Measurements from ENCODE around the gene MBNL3. TPM values are rescaled to one million over a fixed set of nuclear protein-coding genes. Genes with fewer than 3 reads are reported as not detected.
"Not testable (repeated sequence)": the region's sequence is repeated elsewhere in the genome, so short reads cannot be mapped to it uniquely, and the experiment has no call there.

The MBNL3 gene
- total RNA-seq, 6 donors from 2014 or later: 4.1 to 23.3 (median 17.4) TPM

DNA sequence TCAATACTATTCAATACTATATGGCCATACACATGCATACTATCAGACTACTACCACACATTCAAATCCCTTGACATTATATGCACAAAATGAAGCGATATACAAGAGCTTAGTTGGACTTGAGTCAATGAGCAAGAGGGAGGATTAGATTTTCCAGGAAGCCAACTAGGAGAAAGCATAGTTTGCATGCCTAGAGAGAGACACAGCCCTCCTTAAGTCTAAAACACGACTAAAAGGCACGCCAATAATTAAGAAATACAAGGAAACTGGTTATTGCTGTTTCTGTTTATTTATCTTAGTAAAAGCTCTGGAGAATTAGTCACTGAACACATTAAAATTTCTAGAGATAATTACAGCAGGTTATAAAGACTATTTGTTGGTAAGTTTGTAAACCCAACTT lies 21.8 kb downstream of the MBNL3 start:
- H3K27ac ChIP-seq: no peak overlapping the region
- no peaks in the 10 kb centered on the region for H3K4me1 ChIP-seq
- H3K4me3 ChIP-seq: no peak overlapping the region
- H3K9me3 ChIP-seq: peaks cover 0 to 4% (median 0%) of the 10 kb centered on the region in 4 donors
- ATAC-seq (ENCODE audit: low FRiP score in 2 of 2): no peak
- TF ChIP-seq POLR2A (IDR thresholded peaks at IDR 0.05): no peak
- TF ChIP-seq POLR2AphosphoS5 (IDR thresholded peaks at IDR 0.05): no peak
- TF ChIP-seq EP300 (IDR thresholded peaks at IDR 0.05): no peak
- TF ChIP-seq, protein P1, sequence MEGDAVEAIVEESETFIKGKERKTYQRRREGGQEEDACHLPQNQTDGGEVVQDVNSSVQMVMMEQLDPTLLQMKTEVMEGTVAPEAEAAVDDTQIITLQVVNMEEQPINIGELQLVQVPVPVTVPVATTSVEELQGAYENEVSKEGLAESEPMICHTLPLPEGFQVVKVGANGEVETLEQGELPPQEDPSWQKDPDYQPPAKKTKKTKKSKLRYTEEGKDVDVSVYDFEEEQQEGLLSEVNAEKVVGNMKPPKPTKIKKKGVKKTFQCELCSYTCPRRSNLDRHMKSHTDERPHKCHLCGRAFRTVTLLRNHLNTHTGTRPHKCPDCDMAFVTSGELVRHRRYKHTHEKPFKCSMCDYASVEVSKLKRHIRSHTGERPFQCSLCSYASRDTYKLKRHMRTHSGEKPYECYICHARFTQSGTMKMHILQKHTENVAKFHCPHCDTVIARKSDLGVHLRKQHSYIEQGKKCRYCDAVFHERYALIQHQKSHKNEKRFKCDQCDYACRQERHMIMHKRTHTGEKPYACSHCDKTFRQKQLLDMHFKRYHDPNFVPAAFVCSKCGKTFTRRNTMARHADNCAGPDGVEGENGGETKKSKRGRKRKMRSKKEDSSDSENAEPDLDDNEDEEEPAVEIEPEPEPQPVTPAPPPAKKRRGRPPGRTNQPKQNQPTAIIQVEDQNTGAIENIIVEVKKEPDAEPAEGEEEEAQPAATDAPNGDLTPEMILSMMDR (IDR thresholded peaks at IDR 0.05): no peak
- DNase-seq: no peak
- H3K36me3 ChIP-seq: no peaks in the 10 kb centered on the region
- 32 to 48% methylated on average over 3 of the region's 3 CpGs for WGBS, 2 donors
- no peaks in the 10 kb centered on the region for H3K27me3 ChIP-seq

DNA sequence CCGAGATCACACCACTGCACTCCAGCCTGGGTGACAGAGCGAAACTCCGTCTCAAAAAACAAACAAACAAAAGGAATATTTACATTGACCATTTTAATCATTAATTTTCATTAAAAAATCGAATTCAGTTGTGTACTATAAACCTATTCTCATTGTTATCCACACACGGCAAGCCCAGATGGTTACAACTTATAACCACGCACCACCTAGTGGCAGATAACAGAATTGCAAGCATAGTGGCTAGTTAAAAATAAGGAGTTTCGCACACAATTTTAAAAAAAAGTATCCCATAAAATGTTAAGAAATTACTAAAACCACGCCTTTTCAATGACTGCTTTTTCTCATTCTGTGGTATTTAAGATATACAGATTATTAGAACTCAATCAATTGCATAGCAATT lies 25.4 kb downstream of the MBNL3 start:
- DNase-seq (no peak), ATAC-seq (ENCODE audit: low FRiP score in 2 of 2) (no peak)
- Histone ChIP-seq H3K27ac (no peak overlapping the region), H3K36me3 (no peaks in the 10 kb centered on the region), H3K4me3 (no peak overlapping the region), H3K4me1 (no peaks in the 10 kb centered on the region), H3K27me3 (no peaks in the 10 kb centered on the region), H3K9me3 (peaks cover 0 to 4% (median 0%) of the 10 kb centered on the region in 4 donors)
- TF ChIP-seq, protein P1 (IDR thresholded peaks at IDR 0.05): peak; percentile 19 to 61 (median 30)
- no peak for TF ChIP-seq POLR2AphosphoS5 (IDR thresholded peaks at IDR 0.05)
- 54 to 75% methylated on average over 8 of the region's 8 CpGs for WGBS, 2 donors

DNA sequence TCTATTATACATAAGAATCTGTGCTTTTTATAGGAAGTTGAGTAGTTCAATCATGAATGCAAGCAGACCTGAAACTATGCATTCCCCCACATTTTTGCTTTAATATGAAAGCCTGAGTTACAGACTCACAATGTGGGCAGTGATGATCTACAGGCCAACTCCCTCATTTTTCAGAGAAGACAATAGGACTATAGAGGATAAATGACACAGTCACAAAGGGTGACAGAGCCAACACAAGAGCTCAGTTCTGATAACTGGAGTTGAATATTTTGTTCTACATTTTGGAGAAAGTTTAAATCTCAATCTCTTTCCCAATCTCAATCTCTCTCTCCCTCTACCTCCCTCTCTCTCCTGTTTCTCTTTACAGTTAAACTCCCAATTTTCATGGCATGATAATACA lies 27.0 kb downstream of the MBNL3 start:
- Histone ChIP-seq H3K9me3 (peaks cover 0 to 4% (median 0%) of the 10 kb centered on the region in 4 donors), H3K36me3 (no peaks in the 10 kb centered on the region), H3K4me1 (no peaks in the 10 kb centered on the region), H3K27ac (no peak overlapping the region), H3K4me3 (no peak overlapping the region), H3K27me3 (no peaks in the 10 kb centered on the region)
- DNase-seq: no peak
- no peak for ATAC-seq (ENCODE audit: low FRiP score in 2 of 2)
- TF ChIP-seq, protein P1 (IDR thresholded peaks at IDR 0.05): no peak
- no peak for TF ChIP-seq EP300 (IDR thresholded peaks at IDR 0.05)
- TF ChIP-seq POLR2A (IDR thresholded peaks at IDR 0.05): no peak
- no peak for TF ChIP-seq POLR2AphosphoS5 (IDR thresholded peaks at IDR 0.05)

DNA sequence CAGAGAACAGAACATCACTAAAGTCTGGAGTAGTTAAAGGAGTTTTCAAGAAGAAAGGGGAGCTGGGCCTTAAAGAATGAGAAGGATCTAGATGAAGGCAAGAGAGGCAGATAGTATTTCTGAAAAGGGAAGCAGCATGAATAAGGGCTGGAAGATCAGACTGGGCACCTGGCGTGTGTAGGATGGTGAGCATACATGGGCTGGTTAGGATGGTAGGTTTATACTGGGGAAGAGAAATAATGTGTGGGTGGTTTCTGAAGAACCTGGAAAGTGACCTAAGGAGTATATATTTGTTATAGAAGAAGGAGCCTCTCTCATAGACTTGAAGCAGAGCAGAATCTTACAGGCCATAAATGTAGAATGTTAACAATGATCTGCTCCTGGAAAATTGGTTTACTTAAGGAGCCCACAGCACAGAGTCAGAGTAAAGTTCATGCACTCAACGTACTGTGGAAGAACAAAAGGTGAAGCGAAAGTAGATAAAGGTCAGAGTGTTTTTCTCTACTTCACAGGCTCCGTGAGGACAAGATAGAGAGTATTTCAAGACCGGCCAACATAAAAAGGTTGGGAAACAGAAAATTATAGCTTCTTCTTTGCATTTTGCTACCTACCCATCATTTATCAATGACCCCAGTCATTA lies 35.8 kb downstream of the MBNL3 start:
- Histone ChIP-seq H3K4me3 (no peak overlapping the region), H3K27me3 (no peaks in the 10 kb centered on the region), H3K27ac (no peak overlapping the region), H3K9me3 (no peaks in the 10 kb centered on the region), H3K36me3 (no peaks in the 10 kb centered on the region), H3K4me1 (no peaks in the 10 kb centered on the region)
- DNase-seq (no peak), ATAC-seq (ENCODE audit: low FRiP score in 2 of 2) (no peak)
- no peak for TF ChIP-seq EP300 (IDR thresholded peaks at IDR 0.05)
- TF ChIP-seq POLR2AphosphoS5 (IDR thresholded peaks at IDR 0.05): no peak
- no peak for TF ChIP-seq POLR2A (IDR thresholded peaks at IDR 0.05)
- TF ChIP-seq, protein P1 (IDR thresholded peaks at IDR 0.05): no peak
- WGBS, 2 donors: 74 to 96% methylated on average over 5 of the region's 5 CpGs

DNA sequence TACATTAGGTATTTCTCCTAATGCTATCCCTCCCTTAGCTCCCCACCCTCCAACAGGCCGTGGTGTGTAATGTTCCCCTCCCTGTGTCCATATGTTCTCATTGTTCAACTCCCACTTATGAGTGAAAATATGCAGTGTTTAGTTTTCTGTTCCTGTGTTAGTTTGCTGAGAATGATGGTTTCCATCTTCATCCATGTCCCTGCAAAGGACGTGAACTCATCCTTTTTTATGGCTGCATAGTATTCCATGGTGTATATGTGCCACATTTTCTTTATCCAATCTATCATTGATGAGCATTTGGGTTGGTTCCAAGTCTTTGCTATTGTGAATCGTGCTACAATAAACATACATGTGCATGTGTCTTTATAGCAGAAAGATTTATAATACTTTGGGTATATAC lies 42.9 kb downstream of the MBNL3 start:
- DNase-seq; H3K4me3 ChIP-seq; H3K27me3 ChIP-seq; H3K36me3 ChIP-seq; ATAC-seq (ENCODE audit: low FRiP score in 2 of 2); H3K27ac ChIP-seq; H3K4me1 ChIP-seq; H3K9me3 ChIP-seq: not testable (repeated sequence)
- 88 to 95% methylated on average over 3 of the region's 3 CpGs for WGBS, 2 donors
